GM12878 (cell line): ENCODE data around the gene C19orf81. TPM values are rescaled to one million over a fixed set of nuclear protein-coding genes. Genes with fewer than 3 reads are reported as not detected.

Source experiments
- ATAC-seq: fragments of 200-7000 bp; cut with Tn5 transposase; 3 replicates; pipeline ENCODE4 v1.9.1; 2020; ENCODE audit warnings: mild to moderate bottlenecking, moderate library complexity
- BruUV-seq: library from RNA; stranded (reverse); fragments of 400-500 nt; replicated peaks from 2 replicates; lab custom pipeline; 2021; lab: Mats Ljungman, UMichigan
- CTCF ChIA-PET: fragments of 300-600 bp; sonication (Branson Sonifier 250); formaldehyde crosslinking; extraction: SDS; loops from one replicate; lab custom pipeline; 2021; ENCODE audit warnings: inconsistent platforms; lab: Yijun Ruan, JAX
- POLR2A ChIA-PET: fragments of 350-600 bp; formaldehyde crosslinking; extraction: SDS; loops from one replicate; lab custom pipeline; 2021; ENCODE audit warnings: inconsistent platforms; lab: Charles Lee
- RAD21 ChIA-PET: fragments of 300-600 bp; sonication (Branson Sonifier 250); formaldehyde crosslinking; loops from one replicate; lab custom pipeline; 2023; ENCODE audit warnings: antibody characterized with exemption; ENCODE audit not compliant: unreplicated experiment; lab: Charles Lee
- SMC1A ChIA-PET: fragments of 300-600 bp; sonication (Branson Sonifier 250); formaldehyde crosslinking; loops from one replicate; lab custom pipeline; 2023; ENCODE audit not compliant: unreplicated experiment, uncharacterized antibody; lab: Charles Lee
- DNase-seq: peaks from one replicate; pipeline ENCODE4 v3.0.0-alpha.2; 2011; ENCODE audit warnings: low read depth, low spot score
- FAIRE-seq: peaks from 3 replicates; lab custom pipeline; 2011; peaks lifted over from hg19 to GRCh38; lab: Jason Lieb, UNC
- H2AFZ ChIP-seq: 2 replicates; pipeline ENCODE4 v1.6.0; 2011; ENCODE audit warnings: low read depth, low read length, control low read depth; ENCODE audit not compliant: control insufficient read depth
- H3K27ac ChIP-seq: 2 replicates; pipeline ENCODE4 v1.5.1; 2011; ENCODE audit warnings: control low read depth; ENCODE audit not compliant: control insufficient read depth, insufficient read depth
- H3K27me3 ChIP-seq, 2 experiments: replicated peaks in 1 of 2; 2 replicates each; pipeline versions ENCODE4 v1.6.0 to v1.6.1; 2011; ENCODE audit warnings: low read length in 1 of 2; ENCODE audit not compliant: control insufficient read depth in 2 of 2, insufficient read depth in 2 of 2
- H3K36me3 ChIP-seq, 2 experiments: 2 replicates each; pipeline ENCODE4 v1.5.1; 2011; ENCODE audit warnings: low read length in 1 of 2; ENCODE audit not compliant: control insufficient read depth in 2 of 2, insufficient read depth in 2 of 2
- H3K4me1 ChIP-seq: 2 replicates; pipeline ENCODE4 v1.6.1; 2011; ENCODE audit warnings: mild to moderate bottlenecking, low read length, moderate library complexity, mixed read lengths; ENCODE audit not compliant: control insufficient read depth, insufficient read depth
- H3K4me2 ChIP-seq: 2 replicates; pipeline ENCODE4 v1.6.0; 2011; ENCODE audit warnings: control low read depth; ENCODE audit not compliant: control insufficient read depth, insufficient read depth
- H3K4me3 ChIP-seq: fragments of 200-600 bp; sonication (generic); 2 replicates; pipeline ENCODE4 v1.5.1; 2016
- H3K79me2 ChIP-seq: 2 replicates; pipeline ENCODE4 v1.6.0; 2011; ENCODE audit warnings: low read length; ENCODE audit not compliant: control insufficient read depth, insufficient read depth
- H3K9ac ChIP-seq: 2 replicates; pipeline ENCODE4 v1.8.0; 2011; ENCODE audit warnings: low read length, control low read depth, mixed read lengths; ENCODE audit not compliant: control insufficient read depth, insufficient read depth
- H3K9me3 ChIP-seq: replicated peaks from 3 replicates; pipeline ENCODE4 v1.5.1; 2011; ENCODE audit warnings: mild to moderate bottlenecking, low read length; ENCODE audit not compliant: control insufficient read depth, insufficient read depth
- H4K20me1 ChIP-seq: 2 replicates; pipeline ENCODE4 v1.6.0; 2011; ENCODE audit not compliant: control insufficient read depth, insufficient read depth
- FOXM1 ChIP-seq: IDR thresholded peaks from 2 replicates; pipeline ENCODE4 v1.6.1; 2012; ENCODE audit warnings: low read depth, mild to moderate bottlenecking, inconsistent platforms, low read length, moderate library complexity
- MEF2B ChIP-seq: fragments of 450-650 bp; IDR thresholded peaks from 2 replicates; pipeline ENCODE4 v1.6.1; 2018; ENCODE audit warnings: mild to moderate bottlenecking, moderate library complexity; ENCODE audit not compliant: partially characterized antibody, poor library complexity, severe bottlenecking
- MYC ChIP-seq: IDR thresholded peaks from 2 replicates; pipeline ENCODE4 v1.6.1; 2011; ENCODE audit warnings: mild to moderate bottlenecking, low read length, moderate library complexity, inconsistent platforms; ENCODE audit not compliant: insufficient read depth, insufficient replicate concordance, insufficient read length, severe bottlenecking
- NRF1 ChIP-seq: conservative IDR thresholded peaks from 2 replicates; pipeline ENCODE4 v1.6.1; 2011; ENCODE audit warnings: mild to moderate bottlenecking, low read depth, low read length, improper control_type of control experiment
- RCOR1 ChIP-seq: conservative IDR thresholded peaks from 2 replicates; pipeline ENCODE4 v1.6.1; 2012; ENCODE audit warnings: low read depth, low read length, improper control_type of control experiment
- SP1 ChIP-seq: IDR thresholded peaks from one replicate; pipeline ENCODE4 v1.6.1; 2011; ENCODE audit warnings: low read depth, low read length
- SRF ChIP-seq, 2 experiments: IDR thresholded peaks; 2 replicates each; pipeline ENCODE4 v1.6.1; 2011; ENCODE audit warnings: low read depth in 2 of 2, low read length in 2 of 2, mild to moderate bottlenecking in 1 of 2, moderate library complexity in 1 of 2
- YY1 ChIP-seq: IDR thresholded peaks from 2 replicates; pipeline ENCODE4 v1.6.1; 2011; ENCODE audit warnings: low read depth, mild to moderate bottlenecking, low read length
- ZNF24 ChIP-seq: fragments of 450-650 bp; IDR thresholded peaks from 2 replicates; pipeline ENCODE4 v1.6.1; 2017; ENCODE audit warnings: antibody characterized with exemption, mild to moderate bottlenecking
- WGBS: methylation state at CpG from one replicate; pipeline ENCODE4 v1.1.6; 2016; ENCODE audit warnings: low lambda C conversion rate; ENCODE audit not compliant: insufficient replicate concordance, insufficient coverage; ENCODE audit errors: missing lambda C conversion rate; 5-methylcytosine and 5-hydroxymethylcytosine counted together
- in situ Hi-C: fragments of 300-500 bp; cut with MboI; formaldehyde crosslinking; loops from 9 replicates; pipeline ENCODE4 v1.14.3; 2018; ENCODE audit warnings: mixed read lengths
- intact Hi-C: fragments of 100-400 bp; cut with micrococcal nuclease; formaldehyde crosslinking; loops from one replicate; pipeline ENCODE4 v1.14.2; 2022; ENCODE audit not compliant: unreplicated experiment
- polyA plus RNA-seq, 11 experiments: library from polyadenylated mRNA; depleted of rRNA in 4 of 11; unstranded in 6 of 11; stranded (reverse) in 5 of 11; fragments of >200 nt; fragmentation: Nextera tagmentation in 4 of 11; fragmentation: Illumina TruSeq in 1 of 11; extraction: Ambion mirVana in 4 of 11; extraction: Trizol in 1 of 11; gene quantifications; 1 replicate in 1 of 11; 2 replicates in 10 of 11; pipeline versions ENCODE4 v1.2.1 to v1.2.3, GENCODE V29; 2011 to 2016; ENCODE audit warnings: inconsistent platforms in 2 of 11, missing spikeins in 2 of 11, low read depth in 1 of 11
- total RNA-seq, 4 experiments: library from RNA; depleted of rRNA in 3 of 4; stranded (reverse); fragments of >200 nt in 3 of 4; fragmentation: Illumina TruSeq in 1 of 4; extraction: Trizol in 1 of 4; gene quantifications; 2 replicates each; pipeline versions ENCODE4 v1.2.1 to v1.2.3, GENCODE V29; 2013 to 2021
- TF ChIP-seq, protein P1 (sequence below): fragments of 450-650 bp; IDR thresholded peaks from 2 replicates; pipeline ENCODE4 v1.6.1; 2018; ENCODE audit warnings: borderline replicate concordance, mild to moderate bottlenecking; ENCODE audit not compliant: partially characterized antibody
- TF ChIP-seq, protein P2 (sequence below): fragments of 450-650 bp; IDR thresholded peaks from 2 replicates; pipeline ENCODE4 v1.6.1; 2017; ENCODE audit warnings: mild to moderate bottlenecking

The C19orf81 gene
- total and polyA plus RNA-seq, 10 of the 15 experiments (the other 5 are each of a cell fraction or from before 2014, with no cell fraction given), result 0.69 TPM; not detected in 9

DNA sequence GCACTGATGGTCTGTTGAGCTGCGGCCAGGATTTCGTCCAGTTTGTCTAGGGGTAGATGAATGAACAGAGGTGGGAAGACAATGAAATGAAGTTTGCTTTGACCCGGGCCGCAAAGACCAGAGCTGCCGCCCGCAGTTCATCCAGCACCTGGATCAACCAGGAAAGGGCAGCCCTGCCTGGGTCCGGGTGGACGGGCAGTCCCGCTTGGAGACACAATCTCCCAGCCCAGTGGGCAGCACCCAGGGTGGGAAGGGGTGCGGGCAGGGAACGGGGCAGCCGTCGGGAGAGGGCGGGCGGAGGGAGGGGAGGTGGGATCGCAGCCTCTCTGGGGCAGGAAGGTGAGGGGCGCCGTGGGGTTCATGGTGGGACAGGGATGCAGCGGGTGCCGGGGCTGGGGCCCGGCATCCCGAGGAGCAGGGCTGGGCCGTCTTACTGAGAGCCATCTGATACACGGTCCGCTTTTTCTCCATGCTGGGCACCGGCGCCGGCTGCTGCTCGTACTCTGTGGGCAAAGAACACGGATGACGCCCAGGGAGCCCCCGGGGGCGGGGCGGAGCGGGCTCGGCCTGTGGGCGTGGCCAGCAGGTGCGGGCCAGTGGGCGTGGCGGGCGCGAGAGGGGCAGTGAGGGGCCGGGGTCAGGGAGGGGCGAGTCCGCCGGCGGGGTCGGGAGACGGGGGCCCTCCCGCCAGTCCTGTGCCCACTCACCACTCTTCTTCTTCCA is 37.2 kb downstream of the C19orf81 start:
- Histone ChIP-seq H2AFZ (no peak overlapping the region), H3K36me3 (no peaks in the 10 kb centered on the region), H3K27ac (no peak overlapping the region), H3K4me2 (no peak overlapping the region), H3K9me3 (no peaks in the 10 kb centered on the region), H3K27me3 (no peaks in the 10 kb centered on the region), H3K79me2 (no peaks in the 10 kb centered on the region), H3K4me3 (no peak overlapping the region), H3K4me1 (no peaks in the 10 kb centered on the region), H3K9ac (no peak overlapping the region), H4K20me1 (no peaks in the 10 kb centered on the region)
- TF ChIP-seq SRF (IDR thresholded peaks at IDR 0.05; ENCODE audit: low read depth in 2 of 2, low read length in 2 of 2), result no peak
- TF ChIP-seq MYC, result no peak
- TF ChIP-seq MEF2B, result no peak
- TF ChIP-seq, protein P1, sequence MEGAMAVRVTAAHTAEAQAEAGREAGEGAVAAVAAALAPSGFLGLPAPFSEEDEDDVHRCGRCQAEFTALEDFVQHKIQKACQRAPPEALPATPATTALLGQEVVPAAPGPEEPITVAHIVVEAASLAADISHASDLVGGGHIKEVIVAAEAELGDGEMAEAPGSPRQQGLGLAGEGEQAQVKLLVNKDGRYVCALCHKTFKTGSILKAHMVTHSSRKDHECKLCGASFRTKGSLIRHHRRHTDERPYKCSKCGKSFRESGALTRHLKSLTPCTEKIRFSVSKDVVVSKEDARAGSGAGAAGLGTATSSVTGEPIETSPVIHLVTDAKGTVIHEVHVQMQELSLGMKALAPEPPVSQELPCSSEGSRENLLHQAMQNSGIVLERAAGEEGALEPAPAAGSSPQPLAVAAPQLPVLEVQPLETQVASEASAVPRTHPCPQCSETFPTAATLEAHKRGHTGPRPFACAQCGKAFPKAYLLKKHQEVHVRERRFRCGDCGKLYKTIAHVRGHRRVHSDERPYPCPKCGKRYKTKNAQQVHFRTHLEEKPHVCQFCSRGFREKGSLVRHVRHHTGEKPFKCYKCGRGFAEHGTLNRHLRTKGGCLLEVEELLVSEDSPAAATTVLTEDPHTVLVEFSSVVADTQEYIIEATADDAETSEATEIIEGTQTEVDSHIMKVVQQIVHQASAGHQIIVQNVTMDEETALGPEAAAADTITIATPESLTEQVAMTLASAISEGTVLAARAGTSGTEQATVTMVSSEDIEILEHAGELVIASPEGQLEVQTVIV, result no peak
- TF ChIP-seq, protein P2, sequence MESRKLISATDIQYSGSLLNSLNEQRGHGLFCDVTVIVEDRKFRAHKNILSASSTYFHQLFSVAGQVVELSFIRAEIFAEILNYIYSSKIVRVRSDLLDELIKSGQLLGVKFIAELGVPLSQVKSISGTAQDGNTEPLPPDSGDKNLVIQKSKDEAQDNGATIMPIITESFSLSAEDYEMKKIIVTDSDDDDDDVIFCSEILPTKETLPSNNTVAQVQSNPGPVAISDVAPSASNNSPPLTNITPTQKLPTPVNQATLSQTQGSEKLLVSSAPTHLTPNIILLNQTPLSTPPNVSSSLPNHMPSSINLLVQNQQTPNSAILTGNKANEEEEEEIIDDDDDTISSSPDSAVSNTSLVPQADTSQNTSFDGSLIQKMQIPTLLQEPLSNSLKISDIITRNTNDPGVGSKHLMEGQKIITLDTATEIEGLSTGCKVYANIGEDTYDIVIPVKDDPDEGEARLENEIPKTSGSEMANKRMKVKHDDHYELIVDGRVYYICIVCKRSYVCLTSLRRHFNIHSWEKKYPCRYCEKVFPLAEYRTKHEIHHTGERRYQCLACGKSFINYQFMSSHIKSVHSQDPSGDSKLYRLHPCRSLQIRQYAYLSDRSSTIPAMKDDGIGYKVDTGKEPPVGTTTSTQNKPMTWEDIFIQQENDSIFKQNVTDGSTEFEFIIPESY, result no peak
- TF ChIP-seq RCOR1, result no peak
- TF ChIP-seq NRF1, result no peak
- no peak for TF ChIP-seq YY1
- TF ChIP-seq SP1, result no peak
- no peak for TF ChIP-seq FOXM1
- no peak for TF ChIP-seq ZNF24
- POLR2A ChIA-PET, result no interaction called here
- intact Hi-C loops, result no loop called here
- 19% methylated on average over 28 of the region's 50 CpGs for WGBS
- in situ Hi-C loops, result no loop called here
- DNase-seq, result no peak
- RAD21 ChIA-PET, result no interaction called here
- FAIRE-seq, result no peak
- ATAC-seq, result no peak
- BruUV-seq, result no TSS peak
- SMC1A ChIA-PET, result no interaction called here
- CTCF ChIA-PET, result no interaction called here
